ENCODE results near the gene ZNF534. TPM values are rescaled to one million over a fixed set of nuclear protein-coding genes. Genes with fewer than 3 reads are reported as not detected.

The ZNF534 gene
- total and polyA plus RNA-seq, 2 of the 13 experiments (the other 11 are each of a cell fraction or from before 2014, with no cell fraction given) = 0.04 to 0.08 TPM

DNA sequence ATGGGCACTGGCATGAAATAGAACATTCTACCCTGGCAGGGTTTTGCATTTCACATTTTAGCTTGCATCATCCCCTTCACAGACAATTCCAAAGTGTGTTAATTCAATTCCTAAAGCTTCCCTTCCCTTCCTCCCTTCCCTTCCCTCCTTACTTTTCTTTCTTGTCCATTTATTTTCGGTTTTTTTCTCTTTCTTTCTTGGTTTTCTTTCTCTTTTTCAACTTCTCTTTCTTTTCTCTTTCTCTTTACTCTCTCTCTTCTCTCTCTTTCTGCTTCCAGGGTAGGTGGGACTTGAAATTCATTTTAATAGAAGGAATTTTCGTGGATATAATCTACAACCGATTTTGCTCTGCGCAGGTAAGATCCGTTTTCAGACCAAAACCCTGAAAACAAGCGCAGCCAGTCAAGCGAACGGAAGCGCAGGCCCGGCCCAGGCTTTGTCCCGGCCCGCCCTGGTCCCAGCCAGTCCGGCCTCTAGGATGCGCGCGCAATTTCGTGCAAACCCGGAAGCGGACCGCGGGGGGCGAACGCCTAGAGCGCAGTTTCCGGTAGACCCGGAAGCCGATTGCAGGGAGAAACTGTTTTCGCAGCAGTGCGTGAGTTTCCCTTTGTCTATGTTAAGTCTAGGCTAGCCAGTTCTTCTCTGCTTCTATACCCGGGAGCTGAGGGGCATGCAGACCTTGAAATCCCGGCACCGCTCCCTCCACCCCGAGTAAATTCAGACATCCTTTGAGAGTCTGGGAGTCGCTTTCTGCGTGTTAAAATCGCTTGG, 31.5 kb upstream of the ZNF534 start, which contains the start of gene ZNF528 (continued):
- TF ChIP-seq, protein P1, sequence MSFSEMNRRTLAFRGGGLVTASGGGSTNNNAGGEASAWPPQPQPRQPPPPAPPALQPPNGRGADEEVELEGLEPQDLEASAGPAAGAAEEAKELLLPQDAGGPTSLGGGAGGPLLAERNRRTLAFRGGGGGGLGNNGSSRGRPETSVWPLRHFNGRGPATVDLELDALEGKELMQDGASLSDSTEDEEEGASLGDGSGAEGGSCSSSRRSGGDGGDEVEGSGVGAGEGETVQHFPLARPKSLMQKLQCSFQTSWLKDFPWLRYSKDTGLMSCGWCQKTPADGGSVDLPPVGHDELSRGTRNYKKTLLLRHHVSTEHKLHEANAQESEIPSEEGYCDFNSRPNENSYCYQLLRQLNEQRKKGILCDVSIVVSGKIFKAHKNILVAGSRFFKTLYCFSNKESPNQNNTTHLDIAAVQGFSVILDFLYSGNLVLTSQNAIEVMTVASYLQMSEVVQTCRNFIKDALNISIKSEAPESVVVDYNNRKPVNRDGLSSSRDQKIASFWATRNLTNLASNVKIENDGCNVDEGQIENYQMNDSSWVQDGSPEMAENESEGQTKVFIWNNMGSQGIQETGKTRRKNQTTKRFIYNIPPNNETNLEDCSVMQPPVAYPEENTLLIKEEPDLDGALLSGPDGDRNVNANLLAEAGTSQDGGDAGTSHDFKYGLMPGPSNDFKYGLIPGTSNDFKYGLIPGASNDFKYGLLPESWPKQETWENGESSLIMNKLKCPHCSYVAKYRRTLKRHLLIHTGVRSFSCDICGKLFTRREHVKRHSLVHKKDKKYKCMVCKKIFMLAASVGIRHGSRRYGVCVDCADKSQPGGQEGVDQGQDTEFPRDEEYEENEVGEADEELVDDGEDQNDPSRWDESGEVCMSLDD (CRISPR knock-in tag; IDR thresholded peaks at IDR 0.05; ENCODE audit: borderline replicate concordance) = no peak
- TF ChIP-seq, protein P2, sequence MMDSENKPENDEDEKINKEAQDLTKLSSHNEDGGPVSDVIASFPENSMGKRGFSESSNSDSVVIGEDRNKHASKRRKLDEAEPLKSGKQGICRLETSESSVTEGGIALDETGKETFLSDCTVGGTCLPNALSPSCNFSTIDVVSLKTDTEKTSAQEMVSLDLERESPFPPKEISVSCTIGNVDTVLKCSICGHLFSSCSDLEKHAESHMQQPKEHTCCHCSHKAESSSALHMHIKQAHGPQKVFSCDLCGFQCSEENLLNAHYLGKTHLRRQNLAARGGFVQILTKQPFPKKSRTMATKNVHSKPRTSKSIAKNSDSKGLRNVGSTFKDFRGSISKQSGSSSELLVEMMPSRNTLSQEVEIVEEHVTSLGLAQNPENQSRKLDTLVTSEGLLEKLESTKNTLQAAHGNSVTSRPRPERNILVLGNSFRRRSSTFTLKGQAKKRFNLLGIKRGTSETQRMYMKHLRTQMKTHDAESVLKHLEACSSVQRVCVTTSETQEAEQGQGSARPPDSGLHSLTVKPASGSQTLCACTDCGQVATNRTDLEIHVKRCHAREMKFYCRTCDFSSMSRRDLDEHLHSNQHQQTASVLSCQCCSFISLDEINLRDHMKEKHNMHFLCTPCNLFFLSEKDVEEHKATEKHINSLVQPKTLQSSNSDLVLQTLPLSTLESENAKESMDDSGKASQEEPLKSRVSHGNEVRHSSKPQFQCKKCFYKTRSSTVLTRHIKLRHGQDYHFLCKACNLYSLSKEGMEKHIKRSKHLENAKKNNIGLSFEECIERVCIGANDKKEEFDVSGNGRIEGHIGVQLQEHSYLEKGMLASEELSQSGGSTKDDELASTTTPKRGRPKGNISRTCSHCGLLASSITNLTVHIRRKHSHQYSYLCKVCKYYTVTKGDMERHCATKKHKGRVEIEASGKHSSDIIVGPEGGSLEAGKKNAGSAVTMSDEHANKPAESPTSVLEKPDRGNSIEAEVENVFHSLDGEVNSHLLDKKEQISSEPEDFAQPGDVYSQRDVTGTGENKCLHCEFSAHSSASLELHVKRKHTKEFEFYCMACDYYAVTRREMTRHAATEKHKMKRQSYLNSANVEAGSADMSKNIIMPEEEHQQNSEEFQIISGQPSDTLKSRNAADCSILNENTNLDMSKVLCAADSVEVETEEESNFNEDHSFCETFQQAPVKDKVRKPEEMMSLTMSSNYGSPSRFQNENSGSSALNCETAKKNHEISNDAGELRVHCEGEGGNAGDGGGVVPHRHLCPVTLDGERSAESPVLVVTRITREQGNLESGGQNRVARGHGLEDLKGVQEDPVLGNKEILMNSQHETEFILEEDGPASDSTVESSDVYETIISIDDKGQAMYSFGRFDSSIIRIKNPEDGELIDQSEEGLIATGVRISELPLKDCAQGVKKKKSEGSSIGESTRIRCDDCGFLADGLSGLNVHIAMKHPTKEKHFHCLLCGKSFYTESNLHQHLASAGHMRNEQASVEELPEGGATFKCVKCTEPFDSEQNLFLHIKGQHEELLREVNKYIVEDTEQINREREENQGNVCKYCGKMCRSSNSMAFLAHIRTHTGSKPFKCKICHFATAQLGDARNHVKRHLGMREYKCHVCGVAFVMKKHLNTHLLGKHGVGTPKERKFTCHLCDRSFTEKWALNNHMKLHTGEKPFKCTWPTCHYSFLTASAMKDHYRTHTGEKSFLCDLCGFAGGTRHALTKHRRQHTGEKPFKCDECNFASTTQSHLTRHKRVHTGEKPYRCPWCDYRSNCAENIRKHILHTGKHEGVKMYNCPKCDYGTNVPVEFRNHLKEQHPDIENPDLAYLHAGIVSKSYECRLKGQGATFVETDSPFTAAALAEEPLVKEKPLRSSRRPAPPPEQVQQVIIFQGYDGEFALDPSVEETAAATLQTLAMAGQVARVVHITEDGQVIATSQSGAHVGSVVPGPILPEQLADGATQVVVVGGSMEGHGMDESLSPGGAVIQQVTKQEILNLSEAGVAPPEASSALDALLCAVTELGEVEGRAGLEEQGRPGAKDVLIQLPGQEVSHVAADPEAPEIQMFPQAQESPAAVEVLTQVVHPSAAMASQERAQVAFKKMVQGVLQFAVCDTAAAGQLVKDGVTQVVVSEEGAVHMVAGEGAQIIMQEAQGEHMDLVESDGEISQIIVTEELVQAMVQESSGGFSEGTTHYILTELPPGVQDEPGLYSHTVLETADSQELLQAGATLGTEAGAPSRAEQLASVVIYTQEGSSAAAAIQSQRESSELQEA (CRISPR knock-in tag; IDR thresholded peaks at IDR 0.05; ENCODE audit: not compliant biosample characterization) = no peak
- TF ChIP-seq MLXIP (CRISPR knock-in tag; IDR thresholded peaks at IDR 0.05; ENCODE audit: borderline replicate concordance) = no peak
- no peak for TF ChIP-seq ZSCAN30 (CRISPR knock-in tag; IDR thresholded peaks at IDR 0.05)
- peak; percentile 75 for TF ChIP-seq RBFOX2 (IDR thresholded peaks at IDR 0.05; ENCODE audit: low read depth, low read length)
- TF ChIP-seq BCL6 (CRISPR knock-in tag; IDR thresholded peaks at IDR 0.05) = no peak
- peak; percentile 84 for TF ChIP-seq ELF3 (CRISPR knock-in tag; IDR thresholded peaks at IDR 0.05)
- TF ChIP-seq ZNF557 (CRISPR knock-in tag; IDR thresholded peaks at IDR 0.05) = no peak
- peak; percentile 34; the same call in 1 of the 2 replicates for TF ChIP-seq SOX5 (CRISPR knock-in tag; IDR thresholded peaks at IDR 0.05; ENCODE audit: borderline replicate concordance)
- TF ChIP-seq CREB3 (CRISPR knock-in tag; IDR thresholded peaks at IDR 0.05) = no peak
- no peak for TF ChIP-seq ETS1 (CRISPR knock-in tag; IDR thresholded peaks at IDR 0.05)
- TF ChIP-seq HMG20A (CRISPR knock-in tag; IDR thresholded peaks at IDR 0.05; ENCODE audit: borderline replicate concordance) = no peak

All from HepG2 (cell line).